Right cardiac atrium (tissue), 5 donors: ENCODE measurements around the gene SERAC1. TPM values are rescaled to one million over a fixed set of nuclear protein-coding genes. Genes with fewer than 3 reads are reported as not detected.
"Not testable (repeated sequence)": the region's sequence is repeated elsewhere in the genome, so short reads cannot be mapped to it uniquely, and the experiment has no call there.

ENCODE experiments used
- ATAC-seq, 2 donors: fragments of 200-7000 bp; cut with Tn5 transposase; one replicate each; pipeline versions ENCODE4 v1.8.0 to v1.9.1; 2020; ENCODE audit warnings: moderate library complexity in 2 of 2, mild to moderate bottlenecking in 1 of 2
- DNase-seq, 3 donors: peaks; one replicate each; pipeline ENCODE4 v3.0.0-alpha.2; 2020
- H3K27ac ChIP-seq: one replicate; pipeline ENCODE4 v1.5.1; 2013; ENCODE audit warnings: mild to moderate bottlenecking, low read length, control low read depth, moderate library complexity
- H3K27me3 ChIP-seq: one replicate; pipeline ENCODE4 v1.6.1; 2013; ENCODE audit not compliant: control insufficient read depth, insufficient read depth
- H3K4me1 ChIP-seq: one replicate; pipeline ENCODE4 v1.6.1; 2013; ENCODE audit warnings: low read length; ENCODE audit not compliant: control insufficient read depth, insufficient read depth
- H3K4me3 ChIP-seq: one replicate; pipeline ENCODE4 v1.5.1; 2013; ENCODE audit warnings: low read length, control low read depth
- H3K9me3 ChIP-seq: one replicate; pipeline ENCODE4 v1.6.1; 2013; ENCODE audit warnings: low read length; ENCODE audit not compliant: control insufficient read depth
- WGBS: extraction: QIAGEN DNeasy Blood & Tissue Kit; methylation state at CpG from one replicate; pipeline ENCODE4 v1.1.7; 2013; 5-methylcytosine and 5-hydroxymethylcytosine counted together
- intact Hi-C, 4 donors: fragments of 100-400 bp; cut with DNase I; formaldehyde crosslinking; loops; one replicate each; pipeline versions ENCODE4 v1.11.0 to v1.14.0; 2022 to 2023
- polyA plus RNA-seq: library from polyadenylated mRNA; stranded (reverse); fragments of 200-250 nt; gene quantifications from one replicate; pipeline ENCODE4 v1.2.3, GENCODE V29; 2013
- total RNA-seq, 4 donors: library from RNA; stranded (reverse); fragmentation: NEBNext Ultra II Directional; extraction: Animal tissue kit (Norgen Biotek cat#: 25700); gene quantifications; one replicate each; pipeline ENCODE4 v1.2.1, GENCODE V29; 2021
- donor health status: healthy with polysubstance abuse.
- donor health status: DM: no; HTN: yes; CAD: no.
- donor health status: DM: no; HTN: no; CAD: no.
- donor health status: DM: no; HTN: yes; CAD: no; lungs with severe emphysema.
- donor health status: DM: yes; HTN: yes; CAD: no.

The SERAC1 gene
- total and polyA plus RNA-seq, 5 donors, result 3.1 to 7.0 (median 5.1) TPM

GRCh38 chr6:158172001-158172400 lies 3.9 kb upstream of the SERAC1 start:
- Histone ChIP-seq H3K27me3 (no peaks in the 10 kb centered on the region), H3K9me3 (no peaks in the 10 kb centered on the region), H3K27ac (no peak overlapping the region), H3K4me3 (no peak overlapping the region), H3K4me1 (peaks cover 7% of the 10 kb centered on the region)
- DNase-seq, result no peak
- 91% methylated on average over 5 of the region's 5 CpGs for WGBS
- intact Hi-C loops, result no loop called here
- ATAC-seq, result no peak

DNA sequence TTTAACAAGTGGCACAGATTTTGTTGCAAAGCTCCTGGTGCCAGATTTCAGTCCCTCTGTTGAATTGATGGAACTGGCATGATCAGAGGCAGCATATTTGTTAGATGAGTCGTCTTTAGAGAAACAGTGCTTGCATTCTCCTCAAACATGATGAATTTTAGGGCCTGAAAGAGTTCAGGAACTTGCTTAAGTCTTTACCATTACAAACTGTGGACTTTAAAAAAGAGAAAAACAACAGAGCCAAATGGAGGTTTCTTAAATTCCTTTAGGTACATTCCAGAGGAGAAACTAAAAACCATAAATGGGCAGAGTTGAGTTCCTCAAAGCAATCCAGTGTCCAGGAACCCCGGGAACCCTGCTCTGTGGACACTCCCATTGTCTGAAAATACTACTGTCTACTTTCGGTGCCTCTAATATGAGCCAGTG lies 2.6 kb upstream of the SERAC1 start:
- ATAC-seq (no peak), DNase-seq (no peak)
- no peak overlapping the region for H3K4me3 ChIP-seq
- no peaks in the 10 kb centered on the region for H3K27me3 ChIP-seq
- intact Hi-C loops, result no loop called here
- 59% methylated on average over 3 of the region's 3 CpGs for WGBS
- H3K27ac ChIP-seq, result peak overlapping the region; percentile 30
- H3K4me1 ChIP-seq, result peaks cover 7% of the 10 kb centered on the region
- no peaks in the 10 kb centered on the region for H3K9me3 ChIP-seq

GRCh38 chr6:158169634-158170033 lies 1.6 kb upstream of the SERAC1 start:
- H3K27ac ChIP-seq, H3K4me1 ChIP-seq, H3K9me3 ChIP-seq, intact Hi-C loops, ATAC-seq, DNase-seq, H3K27me3 ChIP-seq, H3K4me3 ChIP-seq: not testable (repeated sequence)
- WGBS, result 96% methylated on average over 6 of the region's 6 CpGs

GRCh38 chr6:158165919-158166416 lies 2.1 kb downstream of the SERAC1 start:
- Histone ChIP-seq H3K27me3 (no peaks in the 10 kb centered on the region), H3K4me3 (no peak overlapping the region), H3K4me1 (peaks cover 3% of the 10 kb centered on the region), H3K27ac (no peak overlapping the region), H3K9me3 (no peaks in the 10 kb centered on the region)
- DNase-seq (no peak), ATAC-seq (no peak)
- 97% methylated on average over 1 of the region's 1 CpG for WGBS
- intact Hi-C loops, result no loop called here

GRCh38 chr6:158164579-158165170 lies 3.4 kb downstream of the SERAC1 start:
- Histone ChIP-seq H3K27ac (no peak overlapping the region), H3K27me3 (no peaks in the 10 kb centered on the region), H3K4me3 (no peak overlapping the region), H3K4me1 (peaks cover 3% of the 10 kb centered on the region), H3K9me3 (no peaks in the 10 kb centered on the region)
- 85% methylated on average over 3 of the region's 3 CpGs for WGBS
- no peak for DNase-seq
- no peak for ATAC-seq
- intact Hi-C loops, result no loop called here

DNA sequence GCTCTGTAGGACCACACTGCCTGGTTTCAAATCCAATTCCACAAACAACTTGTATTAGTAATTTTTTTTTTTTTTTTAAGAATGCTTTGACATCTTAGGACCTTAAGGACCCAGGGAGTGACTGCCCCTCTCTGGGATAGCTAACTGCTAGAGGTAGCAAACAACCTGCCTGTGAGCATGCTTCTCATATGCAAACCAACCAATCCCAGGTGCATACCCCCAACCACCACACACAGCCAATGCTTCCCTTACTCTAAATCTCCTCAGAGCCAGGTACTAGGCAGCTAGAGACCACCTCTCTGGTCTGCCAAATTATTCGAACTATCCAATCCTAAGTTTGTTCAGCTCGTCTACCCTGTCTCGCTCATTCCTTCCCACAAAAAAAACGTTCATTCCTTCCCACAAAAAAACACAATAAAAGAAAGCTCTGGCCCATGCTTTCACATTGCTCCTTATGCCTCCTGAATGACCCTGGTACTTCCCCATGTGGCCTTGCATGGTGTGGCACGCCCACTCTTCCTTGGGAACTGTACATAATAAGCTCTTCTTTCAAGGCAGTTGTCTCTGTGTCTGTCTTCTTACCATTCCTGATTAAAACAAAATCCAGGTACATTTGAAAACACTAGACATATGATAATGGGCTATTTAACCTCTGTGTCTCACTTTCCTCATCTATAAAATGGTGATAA lies 6.4 kb downstream of the SERAC1 start:
- WGBS, result 74% methylated on average over 5 of the region's 5 CpGs
- H3K27ac ChIP-seq, result no peak overlapping the region
- no peaks in the 10 kb centered on the region for H3K27me3 ChIP-seq
- H3K4me1 ChIP-seq, result no peaks in the 10 kb centered on the region
- no peaks in the 10 kb centered on the region for H3K9me3 ChIP-seq
- DNase-seq, result no peak
- ATAC-seq, result no peak
- intact Hi-C loops, result no loop called here
- H3K4me3 ChIP-seq, result no peak overlapping the region

- H3K27me3 ChIP-seq, result no peaks in the 10 kb centered on the region
- ATAC-seq, result no peak
- intact Hi-C loops, result no loop called here
- no peak for DNase-seq
- H3K27ac ChIP-seq, result no peak overlapping the region
- WGBS, result 89% methylated on average over 3 of the region's 3 CpGs
- no peak overlapping the region for H3K4me3 ChIP-seq
- no peaks in the 10 kb centered on the region for H3K4me1 ChIP-seq
- H3K9me3 ChIP-seq, result no peaks in the 10 kb centered on the region
Observed at GRCh38 chr6:158160932-158161539, 7.0 kb downstream of the SERAC1 start.

DNA sequence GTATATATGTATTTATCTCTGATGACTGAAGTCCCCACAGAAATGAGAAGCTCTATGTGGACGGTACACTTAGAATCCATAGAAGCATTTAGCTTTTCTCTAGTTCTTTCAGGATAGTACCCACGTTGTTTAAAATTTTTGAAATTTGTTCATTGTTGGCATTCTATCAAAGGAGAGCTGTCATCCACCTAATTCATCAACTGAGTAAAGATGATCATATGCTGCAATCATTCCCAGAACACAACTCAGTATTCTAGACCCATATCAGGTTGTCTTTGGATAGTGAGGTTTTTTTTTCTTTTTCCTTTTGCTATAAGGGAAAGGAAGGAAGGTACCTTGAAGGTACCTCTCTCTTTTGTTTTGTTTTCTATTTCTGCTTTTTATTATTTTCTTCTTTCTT lies 9.3 kb downstream of the SERAC1 start:
- H3K27ac ChIP-seq, result no peak overlapping the region
- DNase-seq (no peak), ATAC-seq (no peak)
- H3K27me3 ChIP-seq, result no peaks in the 10 kb centered on the region
- no peaks in the 10 kb centered on the region for H3K4me1 ChIP-seq
- no peak overlapping the region for H3K4me3 ChIP-seq
- no peaks in the 10 kb centered on the region for H3K9me3 ChIP-seq
- 76% methylated on average over 2 of the region's 2 CpGs for WGBS
- intact Hi-C loops, result no loop called here

- WGBS, result 89% methylated on average over 2 of the region's 2 CpGs
- Histone ChIP-seq H3K4me1 (no peaks in the 10 kb centered on the region), H3K27ac (no peak overlapping the region), H3K4me3 (no peak overlapping the region), H3K9me3 (no peaks in the 10 kb centered on the region), H3K27me3 (no peaks in the 10 kb centered on the region)
- DNase-seq, result peak in 1 of 3 donors; percentile 9
- intact Hi-C loops, result no loop called here
- ATAC-seq, result no peak
Observed at GRCh38 chr6:158158123-158158522, 9.9 kb downstream of the SERAC1 start.

DNA sequence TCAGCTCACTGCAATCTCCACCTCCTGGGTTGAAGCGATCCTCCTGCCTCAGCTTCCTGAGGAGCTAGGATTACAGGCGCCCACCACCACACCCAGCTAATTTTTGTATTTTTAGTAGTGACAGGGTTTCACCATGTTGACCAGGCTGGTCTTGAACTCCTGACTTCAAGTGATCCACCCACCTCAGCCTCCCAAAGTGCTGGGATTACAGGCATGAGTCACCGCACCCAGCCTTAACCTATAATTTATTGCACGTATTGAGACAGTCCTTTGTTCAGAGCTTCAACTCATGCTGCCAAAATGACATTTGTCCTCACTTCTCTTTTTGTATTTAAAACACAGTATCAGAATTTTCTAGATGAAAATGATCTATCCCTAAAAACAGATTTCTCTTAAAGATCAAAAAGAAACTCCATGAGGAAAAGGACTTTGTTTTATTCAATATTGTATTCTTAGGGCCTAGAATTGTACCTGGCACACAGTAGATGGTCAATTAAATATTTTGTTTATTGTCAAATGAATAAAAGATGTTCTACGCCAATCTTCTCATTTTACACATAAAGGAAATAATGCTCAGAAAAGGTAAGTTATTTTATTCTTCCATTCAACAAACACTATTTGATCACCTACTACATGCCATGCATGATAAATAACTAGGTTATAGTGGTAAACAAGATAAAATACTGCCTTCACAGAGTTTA lies 10.8 kb downstream of the SERAC1 start:
- H3K27ac ChIP-seq, result no peak overlapping the region
- whole genome bisulfite sequencing, result 91% methylated on average over 5 of the region's 5 CpGs
- no peak for ATAC-seq
- H3K9me3 ChIP-seq, result no peaks in the 10 kb centered on the region
- intact Hi-C loops, result no loop called here
- H3K4me3 ChIP-seq, result no peak overlapping the region
- no peak for DNase-seq
- no peaks in the 10 kb centered on the region for H3K4me1 ChIP-seq
- H3K27me3 ChIP-seq, result no peaks in the 10 kb centered on the region

DNA sequence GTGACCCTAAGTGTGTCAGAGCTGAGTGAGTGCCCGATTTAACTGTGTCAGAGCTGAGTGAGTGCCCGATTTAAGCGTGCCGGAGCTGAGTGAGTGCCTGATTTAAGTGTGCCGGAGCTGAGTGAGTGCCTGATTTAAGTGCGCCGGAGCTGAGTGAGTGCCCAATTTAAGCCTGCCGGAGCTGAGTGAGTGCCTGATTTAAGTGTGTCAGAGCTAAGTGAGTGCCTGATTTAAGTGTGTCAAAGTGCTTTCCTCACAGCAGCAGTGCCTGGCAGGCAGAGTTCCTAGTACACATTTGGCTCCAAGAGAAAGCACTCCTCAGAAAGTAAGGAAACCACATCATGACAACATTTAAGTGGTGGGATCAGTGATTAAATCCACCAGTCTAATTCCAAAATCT lies 13.2 kb downstream of the SERAC1 start:
- intact Hi-C loops, result no loop called here
- DNase-seq (no peak), ATAC-seq (no peak)
- Histone ChIP-seq H3K4me3 (no peak overlapping the region), H3K4me1 (no peaks in the 10 kb centered on the region), H3K27me3 (no peaks in the 10 kb centered on the region), H3K27ac (no peak overlapping the region), H3K9me3 (no peaks in the 10 kb centered on the region)
- 72% methylated on average over 8 of the region's 8 CpGs for WGBS
